Jurkat, Clone E6-1 (cell line): Measurements from ENCODE around the gene FITM1.

Source experiments
- DNase-seq: peaks from one replicate; pipeline ENCODE4 v3.0.0-alpha.2; 2011; ENCODE audit warnings: low read depth, low spot score
- H3K4me3 ChIP-seq: 2 replicates; pipeline ENCODE4 v1.5.1; 2011; ENCODE audit warnings: mild to moderate bottlenecking, low read length, control low read depth, moderate library complexity

FITM1 gene

GRCh38 chr14:24172871-24173281 lies 42.4 kb downstream of the FITM1 start:
- DNase-seq: no peak
- no peak overlapping the region for H3K4me3 ChIP-seq

- no peak for DNase-seq
- H3K4me3 ChIP-seq: no peak overlapping the region
These were observed 46.1 kb downstream of the FITM1 start for GRCh38 chr14:24176599-24176998.

GRCh38 chr14:24177041-24177825 lies 46.8 kb downstream of the FITM1 start:
- H3K4me3 ChIP-seq: no peak overlapping the region
- no peak for DNase-seq

- no peak for DNase-seq
- H3K4me3 ChIP-seq: no peak overlapping the region
These were observed 47.4 kb downstream of the FITM1 start for GRCh38 chr14:24177891-24178290.

- no peak overlapping the region for H3K4me3 ChIP-seq
- no peak for DNase-seq
These were observed 48.1 kb downstream of the FITM1 start for GRCh38 chr14:24178399-24179178.

GRCh38 chr14:24179294-24179960 lies 49.0 kb downstream of the FITM1 start:
- H3K4me3 ChIP-seq: no peak overlapping the region

GRCh38 chr14:24179961-24180796 lies 49.7 kb downstream of the FITM1 start:
- DNase-seq: no peak
- H3K4me3 ChIP-seq: no peak overlapping the region

More at GRCh38 chr14:24179294-24179960, 49.0 kb downstream of the FITM1 start:
- DNase-seq: no peak

- H3K4me3 ChIP-seq: no peak overlapping the region
- no peak for DNase-seq
These were observed 51.1 kb downstream of the FITM1 start for GRCh38 chr14:24181371-24182077.
